ENCODE results near the gene CERS6. TPM values are rescaled to one million over a fixed set of nuclear protein-coding genes. Genes with fewer than 3 reads are reported as not detected.
A peak's percentile ranks its signal among the peaks of the same experiment; 100 is the strongest.

CERS6 gene
- total RNA-seq, 1 donor from 2014 or later: 27.1 TPM

- Mint-ChIP-seq H3K27me3 (ENCODE audit: insufficient read depth) (no peaks in the 10 kb centered on the region), H3K36me3 (ENCODE audit: low read depth) (peaks cover 35% of the 10 kb centered on the region), H3K9me3 (peaks cover 40% of the 10 kb centered on the region), H3K27ac (peak overlapping the region; percentile 40), H3K4me1 (ENCODE audit: low read depth) (peaks cover 41% of the 10 kb centered on the region), H3K4me3 (peak overlapping the region; percentile 16)
- no peak for DNase-seq (ENCODE audit: low spot score)
- intact Hi-C loops (cut with micrococcal nuclease): loop anchor here (5.0 kb wide), 3 partner anchors 81 to 341 kb away; partner anchors contain the start of gene CERS6
Observed at GRCh38 chr2:168538133-168538532, 82.1 kb downstream of the CERS6 start.

- no peak overlapping the region for H3K27ac Mint-ChIP-seq
Observed at GRCh38 chr2:168538534-168538933, 82.5 kb downstream of the CERS6 start.

GRCh38 chr2:168539945-168540344 lies 83.9 kb downstream of the CERS6 start:
- H3K4me3 Mint-ChIP-seq: no peak overlapping the region
- no peaks in the 10 kb centered on the region for H3K27me3 Mint-ChIP-seq (ENCODE audit: insufficient read depth)
- no peak overlapping the region for H3K27ac Mint-ChIP-seq
- intact Hi-C loops (cut with micrococcal nuclease): loop anchor here (5.0 kb wide), 3 partner anchors 83 to 343 kb away; partner anchors contain the start of gene CERS6
- H3K4me1 Mint-ChIP-seq (ENCODE audit: low read depth): peaks cover 28% of the 10 kb centered on the region
- H3K36me3 Mint-ChIP-seq (ENCODE audit: low read depth): peaks cover 37% of the 10 kb centered on the region
- H3K9me3 Mint-ChIP-seq: peaks cover 40% of the 10 kb centered on the region
- DNase-seq (ENCODE audit: low spot score): no peak

More at GRCh38 chr2:168538534-168538933, 82.5 kb downstream of the CERS6 start:
- Mint-ChIP-seq H3K27me3 (ENCODE audit: insufficient read depth) (no peaks in the 10 kb centered on the region), H3K4me1 (ENCODE audit: low read depth) (peaks cover 38% of the 10 kb centered on the region), H3K4me3 (no peak overlapping the region), H3K9me3 (peaks cover 40% of the 10 kb centered on the region), H3K36me3 (ENCODE audit: low read depth) (peaks cover 36% of the 10 kb centered on the region)
- intact Hi-C loops (cut with micrococcal nuclease): loop anchor here (5.0 kb wide), 3 partner anchors 81 to 341 kb away; partner anchors contain the start of gene CERS6
- no peak for DNase-seq (ENCODE audit: low spot score)

- Mint-ChIP-seq H3K36me3 (ENCODE audit: low read depth) (peaks cover 39% of the 10 kb centered on the region), H3K9me3 (peaks cover 40% of the 10 kb centered on the region), H3K4me3 (no peak overlapping the region), H3K27me3 (ENCODE audit: insufficient read depth) (no peaks in the 10 kb centered on the region), H3K27ac (no peak overlapping the region), H3K4me1 (ENCODE audit: low read depth) (peaks cover 22% of the 10 kb centered on the region)
- no peak for DNase-seq (ENCODE audit: low spot score)
- intact Hi-C loops (cut with micrococcal nuclease): no loop called here
Observed at GRCh38 chr2:168541858-168542257, 85.8 kb downstream of the CERS6 start.

- no peak overlapping the region for H3K27ac Mint-ChIP-seq
- DNase-seq (ENCODE audit: low spot score): no peak
- H3K36me3 Mint-ChIP-seq (ENCODE audit: low read depth): peaks cover 43% of the 10 kb centered on the region
- H3K4me3 Mint-ChIP-seq: no peak overlapping the region
- H3K9me3 Mint-ChIP-seq: peaks cover 37% of the 10 kb centered on the region
- intact Hi-C loops (cut with micrococcal nuclease): no loop called here
- no peaks in the 10 kb centered on the region for H3K27me3 Mint-ChIP-seq (ENCODE audit: insufficient read depth)
- peaks cover 10% of the 10 kb centered on the region for H3K4me1 Mint-ChIP-seq (ENCODE audit: low read depth)
Observed at GRCh38 chr2:168543037-168543436, 87.0 kb downstream of the CERS6 start.

- H3K4me3 Mint-ChIP-seq: no peak overlapping the region
- no peak overlapping the region for H3K27ac Mint-ChIP-seq
- DNase-seq (ENCODE audit: low spot score): no peak
- peaks cover 41% of the 10 kb centered on the region for H3K36me3 Mint-ChIP-seq (ENCODE audit: low read depth)
- H3K27me3 Mint-ChIP-seq (ENCODE audit: insufficient read depth): no peaks in the 10 kb centered on the region
- peaks cover 4% of the 10 kb centered on the region for H3K4me1 Mint-ChIP-seq (ENCODE audit: low read depth)
- intact Hi-C loops (cut with micrococcal nuclease): no loop called here
- peaks cover 32% of the 10 kb centered on the region for H3K9me3 Mint-ChIP-seq
Observed at GRCh38 chr2:168543935-168544334, 87.9 kb downstream of the CERS6 start.

GRCh38 chr2:168545439-168546082 lies 89.5 kb downstream of the CERS6 start:
- Mint-ChIP-seq H3K27me3 (ENCODE audit: insufficient read depth) (no peaks in the 10 kb centered on the region), H3K9me3 (peaks cover 19% of the 10 kb centered on the region), H3K36me3 (ENCODE audit: low read depth) (peaks cover 33% of the 10 kb centered on the region), H3K4me1 (ENCODE audit: low read depth) (peaks cover 11% of the 10 kb centered on the region), H3K27ac (no peak overlapping the region), H3K4me3 (no peak overlapping the region)
- DNase-seq (ENCODE audit: low spot score): no peak
- intact Hi-C loops (cut with micrococcal nuclease): no loop called here

GRCh38 chr2:168550670-168551069 lies 94.6 kb downstream of the CERS6 start:
- peaks cover 8% of the 10 kb centered on the region for H3K4me1 Mint-ChIP-seq (ENCODE audit: low read depth)
- peaks cover 20% of the 10 kb centered on the region for H3K36me3 Mint-ChIP-seq (ENCODE audit: low read depth)
- H3K27ac Mint-ChIP-seq: no peak overlapping the region
- intact Hi-C loops (cut with micrococcal nuclease): no loop called here
- H3K9me3 Mint-ChIP-seq: no peaks in the 10 kb centered on the region
- no peak overlapping the region for H3K4me3 Mint-ChIP-seq
- H3K27me3 Mint-ChIP-seq (ENCODE audit: insufficient read depth): no peaks in the 10 kb centered on the region
- no peak for DNase-seq (ENCODE audit: low spot score)

GRCh38 chr2:168552450-168552856 lies 96.4 kb downstream of the CERS6 start:
- no peak for DNase-seq (ENCODE audit: low spot score)
- H3K4me3 Mint-ChIP-seq: no peak overlapping the region
- H3K4me1 Mint-ChIP-seq (ENCODE audit: low read depth): peaks cover 8% of the 10 kb centered on the region
- no peaks in the 10 kb centered on the region for H3K9me3 Mint-ChIP-seq
- intact Hi-C loops (cut with micrococcal nuclease): no loop called here
- H3K27me3 Mint-ChIP-seq (ENCODE audit: insufficient read depth): no peaks in the 10 kb centered on the region
- H3K27ac Mint-ChIP-seq: no peak overlapping the region
- peaks cover 20% of the 10 kb centered on the region for H3K36me3 Mint-ChIP-seq (ENCODE audit: low read depth)

GRCh38 chr2:168555283-168555682 lies 99.2 kb downstream of the CERS6 start:
- peaks cover 6% of the 10 kb centered on the region for H3K9me3 Mint-ChIP-seq
- H3K36me3 Mint-ChIP-seq (ENCODE audit: low read depth): peaks cover 23% of the 10 kb centered on the region
- intact Hi-C loops (cut with micrococcal nuclease): no loop called here
- DNase-seq (ENCODE audit: low spot score): no peak
- no peak overlapping the region for H3K4me3 Mint-ChIP-seq
- no peak overlapping the region for H3K27ac Mint-ChIP-seq
- no peaks in the 10 kb centered on the region for H3K27me3 Mint-ChIP-seq (ENCODE audit: insufficient read depth)
- H3K4me1 Mint-ChIP-seq (ENCODE audit: low read depth): no peaks in the 10 kb centered on the region

- Mint-ChIP-seq H3K36me3 (ENCODE audit: low read depth) (peaks cover 40% of the 10 kb centered on the region), H3K27ac (no peak overlapping the region), H3K4me1 (ENCODE audit: low read depth) (peaks cover 5% of the 10 kb centered on the region), H3K27me3 (ENCODE audit: insufficient read depth) (no peaks in the 10 kb centered on the region), H3K9me3 (peaks cover 7% of the 10 kb centered on the region), H3K4me3 (no peak overlapping the region)
- no peak for DNase-seq (ENCODE audit: low spot score)
- intact Hi-C loops (cut with micrococcal nuclease): no loop called here
Observed at GRCh38 chr2:168559187-168559586, 103.1 kb downstream of the CERS6 start.

GRCh38 chr2:168560817-168561499 lies 104.9 kb downstream of the CERS6 start:
- no peaks in the 10 kb centered on the region for H3K27me3 Mint-ChIP-seq (ENCODE audit: insufficient read depth)
- no peak for DNase-seq (ENCODE audit: low spot score)
- no peak overlapping the region for H3K27ac Mint-ChIP-seq
- H3K9me3 Mint-ChIP-seq: peaks cover 7% of the 10 kb centered on the region
- H3K4me3 Mint-ChIP-seq: no peak overlapping the region
- peaks cover 42% of the 10 kb centered on the region for H3K36me3 Mint-ChIP-seq (ENCODE audit: low read depth)
- peaks cover 15% of the 10 kb centered on the region for H3K4me1 Mint-ChIP-seq (ENCODE audit: low read depth)
- intact Hi-C loops (cut with micrococcal nuclease): no loop called here

- Mint-ChIP-seq H3K36me3 (ENCODE audit: low read depth) (peaks cover 42% of the 10 kb centered on the region), H3K27ac (no peak overlapping the region), H3K4me3 (no peak overlapping the region), H3K27me3 (ENCODE audit: insufficient read depth) (no peaks in the 10 kb centered on the region), H3K4me1 (ENCODE audit: low read depth) (peaks cover 15% of the 10 kb centered on the region), H3K9me3 (peaks cover 7% of the 10 kb centered on the region)
- intact Hi-C loops (cut with micrococcal nuclease): no loop called here
- DNase-seq (ENCODE audit: low spot score): no peak
Observed at GRCh38 chr2:168561991-168562390, 105.9 kb downstream of the CERS6 start.

Data from activated T-helper 1 cell treated with anti-CD3 and anti-CD28 coated beads, Interleukin-12 subunit alpha, Interleukin-12 subunit beta, Interleukin-2, Interleukin-4 antibody, amounts not matched to agents 30 ng/mL and 10 ng/mL and 1 ng/mL, durations not matched to agents 14 hours and 24 hours and 36 hours (primary cell).